Measurements from ENCODE around the gene AP2A1.

DNA sequence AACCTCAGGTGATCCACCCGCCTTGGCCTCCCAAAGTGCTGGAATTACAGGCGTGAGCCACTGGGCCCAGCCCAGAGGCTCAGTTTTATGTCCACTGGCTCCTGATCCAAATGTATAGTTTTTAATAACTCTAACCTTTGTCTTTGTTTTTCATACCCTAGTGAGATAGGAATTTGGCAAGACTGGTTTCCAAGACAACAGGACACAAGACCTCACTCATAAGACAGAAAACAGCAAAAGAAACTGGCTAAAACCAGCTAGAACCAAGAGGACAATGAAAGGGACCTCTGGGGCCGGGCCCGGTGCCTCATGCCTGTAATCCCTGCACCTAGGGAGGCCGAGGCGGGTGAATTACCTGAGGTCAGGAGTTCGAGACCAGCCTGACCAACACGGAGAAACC lies 48.3 kb upstream of the AP2A1 start:
- TF ChIP-seq CTCF (conservative IDR thresholded peaks at IDR 0.05) (no peak), ZFX (IDR thresholded peaks at IDR 0.05) (no peak)
